Measurements from ENCODE around the gene FBL. TPM values are rescaled to one million over a fixed set of nuclear protein-coding genes. Genes with fewer than 3 reads are reported as not detected.

The FBL gene
- total and polyA plus RNA-seq, 2 of the 13 experiments (the other 11 are each of a cell fraction or from before 2014, with no cell fraction given), result 153 to 468 TPM

DNA sequence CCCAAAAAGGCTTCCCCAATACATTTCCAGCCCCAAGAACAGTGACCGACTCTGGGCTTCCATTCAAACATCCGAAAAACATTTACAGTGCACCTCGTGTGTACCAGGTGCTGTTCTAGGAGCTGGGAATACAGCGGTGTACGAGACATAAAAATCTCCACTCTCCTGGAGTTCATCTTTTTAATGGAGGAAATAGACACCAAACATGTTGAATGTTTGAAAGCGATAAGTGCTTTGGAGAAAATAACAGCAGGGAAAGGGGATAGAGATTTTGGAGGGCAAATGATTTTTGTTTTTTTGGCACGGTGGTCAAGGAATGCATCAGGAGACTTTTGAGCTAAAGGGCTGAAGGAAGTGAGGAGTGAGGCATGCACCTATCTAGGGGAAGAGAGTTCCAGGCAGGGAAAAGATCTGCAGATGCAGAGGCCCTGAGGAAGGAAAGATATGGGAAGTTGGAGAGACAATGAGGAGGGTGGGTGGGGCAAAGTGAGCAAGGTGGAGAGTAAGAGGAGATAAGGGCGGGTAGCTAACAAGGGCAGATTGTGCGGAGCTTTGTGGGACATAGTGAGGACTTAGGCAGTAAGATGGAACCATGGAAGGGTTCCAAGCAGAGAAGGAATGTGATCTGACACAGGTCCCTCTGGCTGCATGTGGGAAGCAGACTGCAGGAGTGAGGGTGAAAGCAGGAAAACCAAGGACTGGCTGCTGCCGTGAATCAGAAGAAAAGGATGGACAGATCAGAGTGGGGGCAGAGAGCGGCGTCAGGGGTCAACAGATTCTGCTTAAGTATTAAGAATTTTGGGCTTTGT lies 703 bp upstream of the FBL start (continued):
- TF ChIP-seq ZNF672 (CRISPR knock-in tag; IDR thresholded peaks at IDR 0.05), result no peak
- TF ChIP-seq, protein P1, sequence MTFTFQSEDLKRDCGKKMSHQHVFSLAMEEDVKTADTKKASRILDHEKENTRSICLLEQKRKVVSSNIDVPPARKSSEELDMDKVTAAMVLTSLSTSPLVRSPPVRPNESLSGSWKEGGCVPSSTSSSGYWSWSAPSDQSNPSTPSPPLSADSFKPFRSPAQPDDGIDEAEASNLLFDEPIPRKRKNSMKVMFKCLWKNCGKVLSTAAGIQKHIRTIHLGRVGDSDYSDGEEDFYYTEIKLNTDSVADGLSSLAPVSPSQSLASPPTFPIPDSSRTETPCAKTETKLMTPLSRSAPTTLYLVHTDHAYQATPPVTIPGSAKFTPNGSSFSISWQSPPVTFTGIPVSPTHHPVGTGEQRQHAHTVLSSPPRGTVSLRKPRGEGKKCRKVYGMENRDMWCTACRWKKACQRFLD (CRISPR knock-in tag; IDR thresholded peaks at IDR 0.05; ENCODE audit: borderline replicate concordance), result no peak
- TF ChIP-seq, protein P2, sequence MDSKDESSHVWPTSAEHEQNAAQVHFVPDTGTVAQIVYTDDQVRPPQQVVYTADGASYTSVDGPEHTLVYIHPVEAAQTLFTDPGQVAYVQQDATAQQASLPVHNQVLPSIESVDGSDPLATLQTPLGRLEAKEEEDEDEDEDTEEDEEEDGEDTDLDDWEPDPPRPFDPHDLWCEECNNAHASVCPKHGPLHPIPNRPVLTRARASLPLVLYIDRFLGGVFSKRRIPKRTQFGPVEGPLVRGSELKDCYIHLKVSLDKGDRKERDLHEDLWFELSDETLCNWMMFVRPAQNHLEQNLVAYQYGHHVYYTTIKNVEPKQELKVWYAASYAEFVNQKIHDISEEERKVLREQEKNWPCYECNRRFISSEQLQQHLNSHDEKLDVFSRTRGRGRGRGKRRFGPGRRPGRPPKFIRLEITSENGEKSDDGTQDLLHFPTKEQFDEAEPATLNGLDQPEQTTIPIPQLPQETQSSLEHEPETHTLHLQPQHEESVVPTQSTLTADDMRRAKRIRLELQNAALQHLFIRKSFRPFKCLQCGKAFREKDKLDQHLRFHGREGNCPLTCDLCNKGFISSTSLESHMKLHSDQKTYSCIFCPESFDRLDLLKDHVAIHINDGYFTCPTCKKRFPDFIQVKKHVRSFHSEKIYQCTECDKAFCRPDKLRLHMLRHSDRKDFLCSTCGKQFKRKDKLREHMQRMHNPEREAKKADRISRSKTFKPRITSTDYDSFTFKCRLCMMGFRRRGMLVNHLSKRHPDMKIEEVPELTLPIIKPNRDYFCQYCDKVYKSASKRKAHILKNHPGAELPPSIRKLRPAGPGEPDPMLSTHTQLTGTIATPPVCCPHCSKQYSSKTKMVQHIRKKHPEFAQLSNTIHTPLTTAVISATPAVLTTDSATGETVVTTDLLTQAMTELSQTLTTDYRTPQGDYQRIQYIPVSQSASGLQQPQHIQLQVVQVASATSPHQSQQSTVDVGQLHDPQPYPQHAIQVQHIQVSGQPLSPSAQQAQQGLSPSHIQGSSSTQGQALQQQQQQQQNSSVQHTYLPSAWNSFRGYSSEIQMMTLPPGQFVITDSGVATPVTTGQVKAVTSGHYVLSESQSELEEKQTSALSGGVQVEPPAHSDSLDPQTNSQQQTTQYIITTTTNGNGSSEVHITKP (CRISPR knock-in tag; IDR thresholded peaks at IDR 0.05; ENCODE audit: low read depth), result no peak
- TF ChIP-seq, protein P3, sequence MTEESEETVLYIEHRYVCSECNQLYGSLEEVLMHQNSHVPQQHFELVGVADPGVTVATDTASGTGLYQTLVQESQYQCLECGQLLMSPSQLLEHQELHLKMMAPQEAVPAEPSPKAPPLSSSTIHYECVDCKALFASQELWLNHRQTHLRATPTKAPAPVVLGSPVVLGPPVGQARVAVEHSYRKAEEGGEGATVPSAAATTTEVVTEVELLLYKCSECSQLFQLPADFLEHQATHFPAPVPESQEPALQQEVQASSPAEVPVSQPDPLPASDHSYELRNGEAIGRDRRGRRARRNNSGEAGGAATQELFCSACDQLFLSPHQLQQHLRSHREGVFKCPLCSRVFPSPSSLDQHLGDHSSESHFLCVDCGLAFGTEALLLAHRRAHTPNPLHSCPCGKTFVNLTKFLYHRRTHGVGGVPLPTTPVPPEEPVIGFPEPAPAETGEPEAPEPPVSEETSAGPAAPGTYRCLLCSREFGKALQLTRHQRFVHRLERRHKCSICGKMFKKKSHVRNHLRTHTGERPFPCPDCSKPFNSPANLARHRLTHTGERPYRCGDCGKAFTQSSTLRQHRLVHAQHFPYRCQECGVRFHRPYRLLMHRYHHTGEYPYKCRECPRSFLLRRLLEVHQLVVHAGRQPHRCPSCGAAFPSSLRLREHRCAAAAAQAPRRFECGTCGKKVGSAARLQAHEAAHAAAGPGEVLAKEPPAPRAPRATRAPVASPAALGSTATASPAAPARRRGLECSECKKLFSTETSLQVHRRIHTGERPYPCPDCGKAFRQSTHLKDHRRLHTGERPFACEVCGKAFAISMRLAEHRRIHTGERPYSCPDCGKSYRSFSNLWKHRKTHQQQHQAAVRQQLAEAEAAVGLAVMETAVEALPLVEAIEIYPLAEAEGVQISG (CRISPR knock-in tag; IDR thresholded peaks at IDR 0.05), result no peak
- no peak for TF ChIP-seq YEATS4 (CRISPR knock-in tag; IDR thresholded peaks at IDR 0.05; ENCODE audit: borderline replicate concordance)
- TF ChIP-seq NFKB2 (CRISPR knock-in tag; IDR thresholded peaks at IDR 0.05; ENCODE audit: borderline replicate concordance), result no peak
- TF ChIP-seq SP1 (IDR thresholded peaks at IDR 0.05), result no peak
- no peak for TF ChIP-seq SP1 (CRISPR knock-in tag; IDR thresholded peaks at IDR 0.05)
- TF ChIP-seq ZNF598 (CRISPR knock-in tag; IDR thresholded peaks at IDR 0.05; ENCODE audit: borderline replicate concordance), result no peak
- TF ChIP-seq ZNF7 (CRISPR knock-in tag; IDR thresholded peaks at IDR 0.05), result no peak
- TF ChIP-seq, protein P4, sequence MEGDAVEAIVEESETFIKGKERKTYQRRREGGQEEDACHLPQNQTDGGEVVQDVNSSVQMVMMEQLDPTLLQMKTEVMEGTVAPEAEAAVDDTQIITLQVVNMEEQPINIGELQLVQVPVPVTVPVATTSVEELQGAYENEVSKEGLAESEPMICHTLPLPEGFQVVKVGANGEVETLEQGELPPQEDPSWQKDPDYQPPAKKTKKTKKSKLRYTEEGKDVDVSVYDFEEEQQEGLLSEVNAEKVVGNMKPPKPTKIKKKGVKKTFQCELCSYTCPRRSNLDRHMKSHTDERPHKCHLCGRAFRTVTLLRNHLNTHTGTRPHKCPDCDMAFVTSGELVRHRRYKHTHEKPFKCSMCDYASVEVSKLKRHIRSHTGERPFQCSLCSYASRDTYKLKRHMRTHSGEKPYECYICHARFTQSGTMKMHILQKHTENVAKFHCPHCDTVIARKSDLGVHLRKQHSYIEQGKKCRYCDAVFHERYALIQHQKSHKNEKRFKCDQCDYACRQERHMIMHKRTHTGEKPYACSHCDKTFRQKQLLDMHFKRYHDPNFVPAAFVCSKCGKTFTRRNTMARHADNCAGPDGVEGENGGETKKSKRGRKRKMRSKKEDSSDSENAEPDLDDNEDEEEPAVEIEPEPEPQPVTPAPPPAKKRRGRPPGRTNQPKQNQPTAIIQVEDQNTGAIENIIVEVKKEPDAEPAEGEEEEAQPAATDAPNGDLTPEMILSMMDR (CRISPR knock-in tag; IDR thresholded peaks at IDR 0.05), result no peak
- TF ChIP-seq ELF4 (CRISPR knock-in tag; IDR thresholded peaks at IDR 0.05; ENCODE audit: borderline replicate concordance), result peak; percentile 69; the same call in 1 of the 2 replicates
- no peak for TF ChIP-seq SPEN (CRISPR knock-in tag; IDR thresholded peaks at IDR 0.05; ENCODE audit: low read depth)
- no peak for TF ChIP-seq ZNF644 (CRISPR knock-in tag; IDR thresholded peaks at IDR 0.05; ENCODE audit: low read depth)
- TF ChIP-seq RFX5 (IDR thresholded peaks at IDR 0.05; ENCODE audit: low read depth, low read length), result no peak
- TF ChIP-seq, protein P5, sequence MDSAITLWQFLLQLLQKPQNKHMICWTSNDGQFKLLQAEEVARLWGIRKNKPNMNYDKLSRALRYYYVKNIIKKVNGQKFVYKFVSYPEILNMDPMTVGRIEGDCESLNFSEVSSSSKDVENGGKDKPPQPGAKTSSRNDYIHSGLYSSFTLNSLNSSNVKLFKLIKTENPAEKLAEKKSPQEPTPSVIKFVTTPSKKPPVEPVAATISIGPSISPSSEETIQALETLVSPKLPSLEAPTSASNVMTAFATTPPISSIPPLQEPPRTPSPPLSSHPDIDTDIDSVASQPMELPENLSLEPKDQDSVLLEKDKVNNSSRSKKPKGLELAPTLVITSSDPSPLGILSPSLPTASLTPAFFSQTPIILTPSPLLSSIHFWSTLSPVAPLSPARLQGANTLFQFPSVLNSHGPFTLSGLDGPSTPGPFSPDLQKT (CRISPR knock-in tag; IDR thresholded peaks at IDR 0.05; ENCODE audit: borderline replicate concordance), result no peak
- TF ChIP-seq AGO2 (optimal IDR thresholded peaks at IDR 0.05; ENCODE audit: low read depth, low read length), result no peak
- no peak for TF ChIP-seq KLF6 (CRISPR knock-in tag; IDR thresholded peaks at IDR 0.05)
- TF ChIP-seq ZNF75D (CRISPR knock-in tag; IDR thresholded peaks at IDR 0.05; ENCODE audit: borderline replicate concordance), result no peak
